ENCODE data around the gene TAS1R3. TPM values are rescaled to one million over a fixed set of nuclear protein-coding genes. Genes with fewer than 3 reads are reported as not detected.

TAS1R3 gene
- total RNA-seq, 1 experiment from 2014 or later = 0.07 TPM

DNA sequence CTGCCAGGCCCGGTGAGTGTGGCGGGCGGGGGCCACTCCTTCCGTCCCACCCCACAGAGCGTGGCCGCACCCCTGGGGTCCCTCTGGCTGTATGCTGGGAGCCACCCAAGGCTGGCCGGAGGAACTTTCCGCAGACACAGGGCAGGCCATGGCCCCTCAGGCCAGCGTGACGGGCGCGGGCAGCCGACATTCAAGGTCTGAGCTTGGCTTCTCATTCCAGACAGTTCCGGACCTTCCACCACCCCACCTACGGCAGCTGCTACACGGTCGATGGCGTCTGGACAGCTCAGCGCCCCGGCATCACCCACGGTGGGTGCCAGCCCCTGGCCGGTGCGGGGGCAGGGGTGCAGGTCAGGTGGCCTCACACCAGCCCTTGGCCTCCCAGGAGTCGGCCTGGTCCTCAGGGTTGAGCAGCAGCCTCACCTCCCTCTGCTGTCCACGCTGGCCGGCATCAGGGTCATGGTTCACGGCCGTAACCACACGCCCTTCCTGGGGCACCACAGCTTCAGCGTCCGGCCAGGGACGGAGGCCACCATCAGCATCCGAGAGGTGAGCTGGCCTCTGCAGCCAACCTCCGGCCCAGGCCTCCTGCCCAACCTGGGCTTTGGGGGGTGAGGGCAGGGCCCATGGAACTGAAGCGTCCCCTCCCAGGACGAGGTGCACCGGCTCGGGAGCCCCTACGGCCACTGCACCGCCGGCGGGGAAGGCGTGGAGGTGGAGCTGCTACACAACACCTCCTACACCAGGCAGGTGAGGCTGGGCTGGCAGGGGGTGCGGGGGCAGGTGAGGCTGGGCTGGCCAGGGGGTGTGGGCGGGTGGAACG, 43.6 kb upstream of the TAS1R3 start:
- ChIA-PET CTCF (no interaction called here), POLR2A (no interaction called here), RAD21 (ENCODE audit: low non-redundant PET in 1 of 2, low total read pairs in 2 of 2, uncharacterized antibody in 2 of 2, unreplicated experiment in 2 of 2) (no interaction called here)
- no peaks in the 10 kb centered on the region for H3K36me3 ChIP-seq (ENCODE audit: control insufficient read depth in 1 of 2, insufficient read depth in 2 of 2, low read length in 2 of 2)
- H3K9me2 ChIP-seq (ENCODE audit: insufficient read depth) = no peaks in the 10 kb centered on the region
- H3K27ac ChIP-seq (ENCODE audit: low read depth, low read length) = no peak overlapping the region; the same call in 1 of the 2 replicates
- no peak overlapping the region for H2AFZ ChIP-seq (ENCODE audit: low read depth, low read length, poor library complexity, severe bottlenecking)
- H3K9me3 ChIP-seq (ENCODE audit: control insufficient read depth in 1 of 2, insufficient read depth in 1 of 2, low read depth in 1 of 2, low read length in 2 of 2) = no peaks in the 10 kb centered on the region
- no peak overlapping the region for H3K9ac ChIP-seq (ENCODE audit: low read length)
- H3K4me2 ChIP-seq (ENCODE audit: low read length) = no peak overlapping the region
- H3K27me3 ChIP-seq (ENCODE audit: insufficient read depth, low read length) = no peaks in the 10 kb centered on the region
- H3K4me3 ChIP-seq (replicated peaks in 1 of 2; ENCODE audit: low read depth in 1 of 2, low read length in 2 of 2) = no peak overlapping the region
- H3K79me2 ChIP-seq (ENCODE audit: insufficient read depth, low read length) = no peaks in the 10 kb centered on the region
- DNase-seq (ENCODE audit: low read depth, low spot score) (no peak), ATAC-seq (no peak)
- intact Hi-C loops (cut with micrococcal nuclease) = no loop called here
- H3K4me1 ChIP-seq (ENCODE audit: control insufficient read depth in 1 of 2, insufficient read depth in 2 of 2, low read length in 2 of 2) = peaks cover 14 to 36% of the 10 kb centered on the region in 2 experiments
- BruUV-seq (replicated peaks) = no TSS peak
- no peaks in the 10 kb centered on the region for H4K20me1 ChIP-seq (ENCODE audit: insufficient read depth)
- TF ChIP-seq RAD21 (IDR thresholded peaks at IDR 0.05; ENCODE audit: low read depth) (no peak), EZH2phosphoT487 (IDR thresholded peaks at IDR 0.05; ENCODE audit: borderline replicate concordance) (no peak), CBX3 (IDR thresholded peaks at IDR 0.05; ENCODE audit: low read depth) (no peak), YY1 (IDR thresholded peaks at IDR 0.05; ENCODE audit: extremely low read depth, insufficient replicate concordance, low read depth, low read length) (no peak), ZFX (IDR thresholded peaks at IDR 0.05) (no peak), FOSL1 (IDR thresholded peaks at IDR 0.05; ENCODE audit: low read depth) (no peak), SP1 (IDR thresholded peaks at IDR 0.05; ENCODE audit: low read depth) (no peak), CEBPB (IDR thresholded peaks at IDR 0.05; ENCODE audit: low read depth) (no peak), SRF (IDR thresholded peaks at IDR 0.05; ENCODE audit: low read depth) (no peak), TCF7L2 (IDR thresholded peaks at IDR 0.05; ENCODE audit: borderline replicate concordance, extremely low read depth, insufficient read depth, insufficient read length) (no peak)
- TF ChIP-seq, protein P1, sequence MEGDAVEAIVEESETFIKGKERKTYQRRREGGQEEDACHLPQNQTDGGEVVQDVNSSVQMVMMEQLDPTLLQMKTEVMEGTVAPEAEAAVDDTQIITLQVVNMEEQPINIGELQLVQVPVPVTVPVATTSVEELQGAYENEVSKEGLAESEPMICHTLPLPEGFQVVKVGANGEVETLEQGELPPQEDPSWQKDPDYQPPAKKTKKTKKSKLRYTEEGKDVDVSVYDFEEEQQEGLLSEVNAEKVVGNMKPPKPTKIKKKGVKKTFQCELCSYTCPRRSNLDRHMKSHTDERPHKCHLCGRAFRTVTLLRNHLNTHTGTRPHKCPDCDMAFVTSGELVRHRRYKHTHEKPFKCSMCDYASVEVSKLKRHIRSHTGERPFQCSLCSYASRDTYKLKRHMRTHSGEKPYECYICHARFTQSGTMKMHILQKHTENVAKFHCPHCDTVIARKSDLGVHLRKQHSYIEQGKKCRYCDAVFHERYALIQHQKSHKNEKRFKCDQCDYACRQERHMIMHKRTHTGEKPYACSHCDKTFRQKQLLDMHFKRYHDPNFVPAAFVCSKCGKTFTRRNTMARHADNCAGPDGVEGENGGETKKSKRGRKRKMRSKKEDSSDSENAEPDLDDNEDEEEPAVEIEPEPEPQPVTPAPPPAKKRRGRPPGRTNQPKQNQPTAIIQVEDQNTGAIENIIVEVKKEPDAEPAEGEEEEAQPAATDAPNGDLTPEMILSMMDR (IDR thresholded peaks at IDR 0.05 in 2 of 3, conservative IDR thresholded peaks at IDR 0.05 in 1 of 3; ENCODE audit: borderline replicate concordance in 1 of 3, insufficient read depth in 1 of 3, low read depth in 2 of 3, low read length in 2 of 3) = no peak
- TF ChIP-seq, protein P2, sequence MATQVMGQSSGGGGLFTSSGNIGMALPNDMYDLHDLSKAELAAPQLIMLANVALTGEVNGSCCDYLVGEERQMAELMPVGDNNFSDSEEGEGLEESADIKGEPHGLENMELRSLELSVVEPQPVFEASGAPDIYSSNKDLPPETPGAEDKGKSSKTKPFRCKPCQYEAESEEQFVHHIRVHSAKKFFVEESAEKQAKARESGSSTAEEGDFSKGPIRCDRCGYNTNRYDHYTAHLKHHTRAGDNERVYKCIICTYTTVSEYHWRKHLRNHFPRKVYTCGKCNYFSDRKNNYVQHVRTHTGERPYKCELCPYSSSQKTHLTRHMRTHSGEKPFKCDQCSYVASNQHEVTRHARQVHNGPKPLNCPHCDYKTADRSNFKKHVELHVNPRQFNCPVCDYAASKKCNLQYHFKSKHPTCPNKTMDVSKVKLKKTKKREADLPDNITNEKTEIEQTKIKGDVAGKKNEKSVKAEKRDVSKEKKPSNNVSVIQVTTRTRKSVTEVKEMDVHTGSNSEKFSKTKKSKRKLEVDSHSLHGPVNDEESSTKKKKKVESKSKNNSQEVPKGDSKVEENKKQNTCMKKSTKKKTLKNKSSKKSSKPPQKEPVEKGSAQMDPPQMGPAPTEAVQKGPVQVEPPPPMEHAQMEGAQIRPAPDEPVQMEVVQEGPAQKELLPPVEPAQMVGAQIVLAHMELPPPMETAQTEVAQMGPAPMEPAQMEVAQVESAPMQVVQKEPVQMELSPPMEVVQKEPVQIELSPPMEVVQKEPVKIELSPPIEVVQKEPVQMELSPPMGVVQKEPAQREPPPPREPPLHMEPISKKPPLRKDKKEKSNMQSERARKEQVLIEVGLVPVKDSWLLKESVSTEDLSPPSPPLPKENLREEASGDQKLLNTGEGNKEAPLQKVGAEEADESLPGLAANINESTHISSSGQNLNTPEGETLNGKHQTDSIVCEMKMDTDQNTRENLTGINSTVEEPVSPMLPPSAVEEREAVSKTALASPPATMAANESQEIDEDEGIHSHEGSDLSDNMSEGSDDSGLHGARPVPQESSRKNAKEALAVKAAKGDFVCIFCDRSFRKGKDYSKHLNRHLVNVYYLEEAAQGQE (IDR thresholded peaks at IDR 0.05; ENCODE audit: low read depth) = no peak
- TF ChIP-seq, protein P3, sequence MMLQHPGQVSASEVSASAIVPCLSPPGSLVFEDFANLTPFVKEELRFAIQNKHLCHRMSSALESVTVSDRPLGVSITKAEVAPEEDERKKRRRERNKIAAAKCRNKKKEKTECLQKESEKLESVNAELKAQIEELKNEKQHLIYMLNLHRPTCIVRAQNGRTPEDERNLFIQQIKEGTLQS (IDR thresholded peaks at IDR 0.05) = no peak
- TF ChIP-seq, protein P4, sequence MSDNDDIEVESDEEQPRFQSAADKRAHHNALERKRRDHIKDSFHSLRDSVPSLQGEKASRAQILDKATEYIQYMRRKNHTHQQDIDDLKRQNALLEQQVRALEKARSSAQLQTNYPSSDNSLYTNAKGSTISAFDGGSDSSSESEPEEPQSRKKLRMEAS (IDR thresholded peaks at IDR 0.05) = no peak

Measured in HCT116 (cell line).